ENCODE results near the gene CYTH2. TPM values are rescaled to one million over a fixed set of nuclear protein-coding genes. Genes with fewer than 3 reads are reported as not detected.

The CYTH2 gene, protein sequence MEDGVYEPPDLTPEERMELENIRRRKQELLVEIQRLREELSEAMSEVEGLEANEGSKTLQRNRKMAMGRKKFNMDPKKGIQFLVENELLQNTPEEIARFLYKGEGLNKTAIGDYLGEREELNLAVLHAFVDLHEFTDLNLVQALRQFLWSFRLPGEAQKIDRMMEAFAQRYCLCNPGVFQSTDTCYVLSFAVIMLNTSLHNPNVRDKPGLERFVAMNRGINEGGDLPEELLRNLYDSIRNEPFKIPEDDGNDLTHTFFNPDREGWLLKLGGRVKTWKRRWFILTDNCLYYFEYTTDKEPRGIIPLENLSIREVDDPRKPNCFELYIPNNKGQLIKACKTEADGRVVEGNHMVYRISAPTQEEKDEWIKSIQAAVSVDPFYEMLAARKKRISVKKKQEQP
- total RNA-seq = 40.1 and 43.1 TPM in 2 replicates

DNA sequence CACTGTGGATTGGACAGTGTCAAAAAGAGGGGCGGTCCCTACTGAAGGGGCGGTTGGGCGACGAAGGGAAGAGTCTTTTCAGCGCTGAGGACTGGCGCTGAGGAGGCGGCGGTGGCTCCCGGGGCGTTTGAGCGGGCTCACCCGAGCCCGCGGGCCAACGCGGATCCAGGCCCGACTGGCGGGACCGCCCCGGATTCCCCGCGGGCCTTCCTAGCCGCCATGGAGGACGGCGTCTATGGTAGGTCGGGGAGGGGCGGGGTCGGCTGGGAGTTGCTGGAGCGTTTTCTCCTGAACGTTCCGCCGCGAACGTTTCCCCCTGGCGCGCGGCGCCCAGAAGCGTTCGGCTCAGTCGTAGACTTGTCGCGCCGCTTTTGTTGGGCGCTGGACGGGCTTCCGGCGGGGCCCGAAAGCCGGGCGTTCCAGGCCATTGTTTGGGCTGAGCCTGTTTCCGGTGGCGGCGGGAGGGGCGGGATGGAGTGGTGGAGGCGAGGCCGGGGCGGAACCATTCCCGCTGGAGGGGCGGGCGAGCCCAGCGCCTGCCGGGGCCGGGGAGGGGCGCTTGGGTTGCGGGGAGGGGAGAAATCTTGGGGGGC, at the start of gene CYTH2:
TSS of gene CYTH2 (plus strand) at position 81 of the 593 bp plus-strand sequence. CDS start at position 220, 139 bp downstream.
- DNase-seq (ENCODE audit: low read depth in 2 of 2) = peak; percentile 87 to 91

DNA sequence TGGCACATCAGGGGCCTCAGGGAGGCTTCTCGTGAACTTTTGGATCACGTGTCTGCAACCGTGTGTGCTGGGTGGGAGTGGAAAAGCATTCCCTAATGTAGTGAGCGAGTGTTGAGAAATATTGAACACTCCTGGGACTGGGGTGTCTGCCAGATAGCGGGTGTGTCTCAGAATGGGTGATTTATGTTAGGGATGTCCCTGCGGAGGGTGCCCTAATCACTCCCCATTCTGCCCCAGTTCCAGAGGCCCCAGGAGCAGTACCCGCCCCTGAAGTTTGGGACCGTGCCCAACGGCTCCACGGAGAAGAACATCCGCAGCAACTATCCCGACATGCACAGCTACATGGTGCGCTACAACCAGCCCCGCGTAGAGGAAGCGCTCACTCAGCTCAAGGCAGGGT, 47.6 kb upstream of the CYTH2 start:
- DNase-seq (ENCODE audit: low read depth in 2 of 2) = no peak

DNA sequence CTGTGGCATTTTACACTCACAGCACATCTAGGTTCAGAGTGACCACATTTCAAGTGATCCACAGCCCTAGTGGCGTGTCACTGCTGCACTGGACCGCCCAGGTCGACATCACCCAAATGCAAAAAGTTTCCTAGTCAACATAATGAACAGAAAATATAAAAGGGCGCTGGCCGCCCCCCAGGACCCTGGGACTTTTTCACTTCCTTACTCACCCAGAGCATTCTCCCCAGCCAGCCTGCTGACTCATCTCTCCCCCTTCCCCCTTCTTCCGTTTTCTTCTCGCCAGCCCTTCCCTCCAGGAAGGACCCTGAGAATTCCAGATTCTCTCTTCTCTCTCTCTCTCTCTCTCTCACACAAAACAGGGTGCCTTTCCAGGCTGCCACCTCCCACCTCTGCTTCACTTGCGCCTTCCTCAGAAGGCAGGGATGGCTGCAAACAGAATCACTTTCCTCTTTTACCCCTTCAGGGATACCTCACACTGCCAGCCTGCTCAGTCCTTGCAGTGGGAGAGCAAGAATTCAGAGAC, 44.4 kb upstream of the CYTH2 start:
- DNase-seq (ENCODE audit: low read depth in 2 of 2) = peak; percentile 47 to 80

DNA sequence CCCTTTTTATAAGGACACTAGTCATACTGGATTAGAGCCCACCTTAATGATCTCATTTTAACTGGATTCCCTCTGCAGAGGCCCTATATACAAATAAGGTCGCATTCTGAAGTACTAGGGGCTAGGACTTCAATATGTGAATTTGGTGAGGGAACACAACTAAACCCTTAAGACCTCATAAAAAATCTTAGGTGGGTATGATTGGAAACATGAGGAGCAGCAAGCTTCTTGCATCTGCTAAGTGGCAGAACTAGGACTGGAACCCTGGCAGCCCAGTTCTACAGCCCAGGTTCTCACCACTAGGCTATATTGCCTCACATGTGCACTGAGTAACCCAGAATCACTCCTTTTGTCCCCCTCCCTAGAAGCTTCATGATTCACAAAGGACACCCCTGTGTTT, 40.5 kb upstream of the CYTH2 start:
- DNase-seq (ENCODE audit: low read depth in 2 of 2) = no peak

DNA sequence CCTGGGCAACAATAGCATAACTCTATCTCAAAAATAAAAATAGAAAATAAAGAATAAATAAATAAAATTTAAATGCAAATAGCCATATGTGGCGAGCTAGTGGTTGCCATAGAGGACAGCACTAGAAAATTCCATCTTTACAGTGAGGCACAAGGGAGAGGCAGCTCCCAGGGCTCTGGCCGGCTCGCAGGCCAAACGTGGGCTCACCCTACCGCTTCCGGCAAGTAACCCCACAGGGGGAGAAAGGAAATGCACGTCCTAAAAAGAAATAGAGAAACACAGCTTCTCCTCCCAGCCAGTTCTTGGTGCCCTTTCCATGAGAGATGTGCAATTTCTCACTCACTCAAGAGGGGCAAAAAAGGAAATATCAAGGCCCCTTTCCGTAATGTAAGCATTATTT, 35.8 kb upstream of the CYTH2 start:
- no peak for DNase-seq (ENCODE audit: low read depth in 2 of 2)

DNA sequence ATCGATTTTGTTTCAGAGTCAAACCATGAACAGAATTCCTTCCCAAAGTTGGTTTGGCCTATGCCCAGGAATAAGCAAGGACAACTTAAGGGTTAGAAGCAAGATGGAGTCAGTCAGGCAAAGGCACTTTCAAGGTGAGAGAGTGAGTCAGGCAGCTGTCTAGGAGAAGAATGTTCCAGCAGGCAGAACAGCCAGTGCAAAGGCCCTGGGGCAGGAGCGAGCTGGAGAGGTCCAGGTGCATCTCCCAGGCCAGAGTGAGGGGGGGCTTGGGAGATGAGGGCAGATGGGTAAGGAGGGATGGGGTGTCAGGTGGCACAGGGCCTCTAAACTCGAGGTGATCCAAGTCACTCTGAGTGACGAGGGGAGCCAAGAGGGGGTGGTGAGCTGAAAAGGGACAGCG, 32.6 kb upstream of the CYTH2 start:
- DNase-seq (ENCODE audit: low read depth in 2 of 2) = no peak

DNA sequence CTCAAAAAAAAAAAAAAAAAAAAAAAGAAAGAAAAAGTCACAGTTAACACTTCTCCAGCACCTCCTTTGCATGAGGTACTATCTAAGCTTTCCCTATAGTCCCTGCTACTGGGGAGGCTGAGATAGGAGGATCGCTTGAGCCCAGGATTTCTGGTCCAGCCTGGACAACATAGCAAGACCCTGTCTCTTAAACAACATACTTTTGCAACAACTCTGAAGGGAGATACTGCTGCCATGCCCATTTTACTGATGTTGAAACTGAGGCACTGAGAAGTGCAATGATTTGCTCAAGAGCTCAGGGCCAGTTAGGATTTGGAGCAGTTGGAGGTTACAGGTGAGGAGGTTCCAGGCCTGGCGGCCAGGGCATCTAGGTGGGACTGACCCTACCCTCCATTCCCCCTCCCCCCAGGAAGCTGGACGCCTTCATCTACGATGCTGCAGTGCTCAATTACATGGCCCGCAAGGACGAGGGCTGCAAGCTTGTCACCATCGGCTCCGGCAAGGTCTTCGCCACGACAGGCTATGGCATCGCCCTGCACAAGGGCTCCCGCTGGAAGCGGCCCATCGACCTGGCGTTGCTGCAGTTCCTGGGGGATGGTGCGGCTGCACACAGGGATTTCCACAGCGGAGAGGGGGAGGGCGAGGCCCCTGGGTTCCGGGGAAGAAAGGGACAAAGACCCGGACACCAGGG, 27.7 kb upstream of the CYTH2 start:
- DNase-seq (ENCODE audit: low read depth in 2 of 2) = no peak

DNA sequence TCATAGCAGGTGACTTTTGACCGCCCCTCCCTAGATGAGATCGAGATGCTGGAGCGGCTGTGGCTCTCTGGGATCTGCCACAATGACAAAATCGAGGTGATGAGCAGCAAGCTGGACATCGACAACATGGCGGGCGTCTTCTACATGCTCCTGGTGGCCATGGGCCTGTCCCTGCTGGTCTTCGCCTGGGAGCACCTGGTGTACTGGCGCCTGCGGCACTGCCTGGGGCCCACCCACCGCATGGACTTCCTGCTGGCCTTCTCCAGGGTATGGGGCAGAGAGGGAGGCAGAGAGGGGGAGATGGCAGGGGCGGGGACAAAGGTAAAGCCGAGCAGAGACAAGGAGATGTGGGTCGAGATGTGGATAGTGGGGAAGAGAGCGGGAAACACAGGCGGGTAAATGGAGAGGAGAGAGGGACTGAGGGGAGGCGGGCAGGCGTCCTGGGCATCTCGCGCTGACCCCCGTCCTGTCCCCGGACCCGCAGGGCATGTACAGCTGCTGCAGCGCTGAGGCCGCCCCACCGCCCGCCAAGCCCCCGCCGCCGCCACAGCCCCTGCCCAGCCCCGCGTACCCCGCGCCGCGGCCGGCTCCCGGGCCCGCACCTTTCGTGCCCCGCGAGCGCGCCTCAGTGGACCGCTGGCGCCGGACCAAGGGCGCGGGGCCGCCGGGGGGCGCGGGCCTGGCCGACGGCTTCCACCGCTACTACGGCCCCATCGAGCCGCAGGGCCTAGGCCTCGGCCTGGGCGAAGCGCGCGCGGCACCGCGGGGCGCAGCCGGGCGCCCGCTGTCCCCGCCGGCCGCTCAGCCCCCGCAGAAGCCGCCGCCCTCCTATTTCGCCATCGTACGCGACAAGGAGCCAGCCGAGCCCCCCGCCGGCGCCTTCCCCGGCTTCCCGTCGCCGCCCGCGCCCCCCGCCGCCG, 26.8 kb upstream of the CYTH2 start:
- no peak for DNase-seq (ENCODE audit: low read depth in 2 of 2)

DNA sequence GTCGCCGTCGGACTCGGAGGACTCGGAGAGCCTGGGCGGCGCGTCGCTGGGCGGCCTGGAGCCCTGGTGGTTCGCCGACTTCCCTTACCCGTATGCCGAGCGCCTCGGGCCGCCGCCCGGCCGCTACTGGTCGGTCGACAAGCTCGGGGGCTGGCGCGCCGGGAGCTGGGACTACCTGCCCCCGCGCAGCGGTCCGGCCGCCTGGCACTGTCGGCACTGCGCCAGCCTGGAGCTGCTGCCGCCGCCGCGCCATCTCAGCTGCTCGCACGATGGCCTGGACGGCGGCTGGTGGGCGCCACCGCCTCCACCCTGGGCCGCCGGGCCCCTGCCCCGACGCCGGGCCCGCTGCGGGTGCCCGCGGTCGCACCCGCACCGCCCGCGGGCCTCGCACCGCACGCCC, 25.9 kb upstream of the CYTH2 start:
- DNase-seq (ENCODE audit: low read depth in 2 of 2) = peak; percentile 29 to 42

DNA sequence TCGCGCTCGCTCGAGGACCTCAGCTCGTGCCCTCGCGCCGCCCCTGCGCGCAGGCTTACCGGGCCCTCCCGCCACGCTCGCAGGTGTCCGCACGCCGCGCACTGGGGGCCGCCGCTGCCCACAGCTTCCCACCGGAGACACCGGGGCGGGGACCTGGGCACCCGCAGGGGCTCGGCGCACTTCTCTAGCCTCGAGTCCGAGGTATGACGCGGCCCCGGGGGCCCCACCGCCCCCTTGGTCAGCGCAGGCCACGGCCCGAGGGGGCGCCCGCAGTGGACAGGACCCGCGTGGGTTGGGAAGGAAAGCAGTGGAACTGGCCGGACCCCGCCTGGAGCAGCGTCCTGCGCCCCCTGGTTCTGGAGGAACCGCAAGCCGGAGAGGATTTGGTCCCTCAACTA, 25.4 kb upstream of the CYTH2 start:
- DNase-seq (ENCODE audit: low read depth in 2 of 2) = no peak

DNA sequence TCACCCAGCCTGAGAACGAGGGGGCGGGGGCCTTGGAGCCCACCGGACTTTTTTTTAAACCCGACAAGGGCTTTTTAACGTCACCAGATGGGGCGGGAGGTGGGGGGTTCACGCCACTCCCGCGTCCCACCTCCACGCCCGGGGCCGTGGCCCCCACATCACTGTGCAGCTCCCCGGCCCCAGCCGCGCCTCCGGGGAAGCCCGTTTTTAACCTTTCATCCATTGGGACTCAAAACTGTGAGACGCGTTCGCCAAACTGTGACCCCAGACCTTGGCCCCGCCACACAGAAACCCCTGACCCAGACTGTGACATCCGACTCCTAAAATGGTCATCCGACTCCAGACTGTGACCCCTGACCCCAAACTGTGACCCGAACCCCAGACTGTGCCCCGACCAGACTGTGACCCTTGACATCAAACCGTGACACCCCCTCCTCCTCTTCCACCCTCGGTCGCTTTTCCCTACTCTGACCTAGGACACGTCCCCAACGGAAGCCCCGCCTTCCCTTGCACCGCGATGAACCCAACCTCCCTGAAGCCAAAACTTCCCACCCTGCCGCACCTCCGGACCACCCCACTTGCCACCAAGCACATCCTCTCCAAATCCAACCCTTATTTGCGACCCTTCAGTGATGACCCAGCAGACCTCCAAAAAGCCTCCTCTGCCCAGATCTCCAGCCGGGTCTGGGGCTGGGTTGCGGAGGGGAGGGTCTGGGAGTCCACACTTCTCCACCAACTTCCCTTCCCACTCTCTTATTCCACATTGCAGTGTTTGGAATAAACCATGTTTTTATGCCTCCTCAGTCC, 24.8 kb upstream of the CYTH2 start:
- DNase-seq (ENCODE audit: low read depth in 2 of 2) = no peak

DNA sequence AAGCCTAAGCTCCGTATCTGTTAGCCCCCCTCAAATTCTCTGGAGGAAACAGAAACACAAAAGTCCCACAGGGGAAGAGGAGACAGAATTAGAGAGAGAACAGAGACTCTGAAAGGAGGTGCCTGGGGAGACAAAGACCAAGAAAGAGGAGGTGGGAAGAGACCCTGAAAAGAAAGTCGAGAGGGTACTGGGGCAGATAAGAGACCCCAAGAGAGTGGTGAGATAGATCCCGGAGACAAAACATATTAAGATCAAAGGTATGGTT, 24.3 kb upstream of the CYTH2 start:
- no peak for DNase-seq (ENCODE audit: low read depth in 2 of 2)

DNA sequence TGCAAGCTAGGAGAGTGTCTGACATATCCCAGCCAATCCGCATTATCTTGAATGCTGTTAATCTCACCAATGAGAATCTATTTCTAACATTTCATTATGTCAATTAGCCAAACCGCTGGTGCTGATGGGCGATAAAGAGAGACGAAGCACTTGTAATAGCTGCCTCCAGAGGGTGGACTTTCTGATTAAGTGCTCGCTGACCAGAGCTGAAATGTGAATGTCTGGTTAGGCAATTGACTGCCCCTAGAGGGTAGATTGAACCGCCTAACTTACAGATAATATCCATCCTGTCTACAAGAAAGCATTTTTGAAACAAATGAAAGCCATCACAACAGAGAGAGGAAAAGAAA, 23.9 kb upstream of the CYTH2 start:
- peak; percentile 92 to 96 for DNase-seq (ENCODE audit: low read depth in 2 of 2)

DNA sequence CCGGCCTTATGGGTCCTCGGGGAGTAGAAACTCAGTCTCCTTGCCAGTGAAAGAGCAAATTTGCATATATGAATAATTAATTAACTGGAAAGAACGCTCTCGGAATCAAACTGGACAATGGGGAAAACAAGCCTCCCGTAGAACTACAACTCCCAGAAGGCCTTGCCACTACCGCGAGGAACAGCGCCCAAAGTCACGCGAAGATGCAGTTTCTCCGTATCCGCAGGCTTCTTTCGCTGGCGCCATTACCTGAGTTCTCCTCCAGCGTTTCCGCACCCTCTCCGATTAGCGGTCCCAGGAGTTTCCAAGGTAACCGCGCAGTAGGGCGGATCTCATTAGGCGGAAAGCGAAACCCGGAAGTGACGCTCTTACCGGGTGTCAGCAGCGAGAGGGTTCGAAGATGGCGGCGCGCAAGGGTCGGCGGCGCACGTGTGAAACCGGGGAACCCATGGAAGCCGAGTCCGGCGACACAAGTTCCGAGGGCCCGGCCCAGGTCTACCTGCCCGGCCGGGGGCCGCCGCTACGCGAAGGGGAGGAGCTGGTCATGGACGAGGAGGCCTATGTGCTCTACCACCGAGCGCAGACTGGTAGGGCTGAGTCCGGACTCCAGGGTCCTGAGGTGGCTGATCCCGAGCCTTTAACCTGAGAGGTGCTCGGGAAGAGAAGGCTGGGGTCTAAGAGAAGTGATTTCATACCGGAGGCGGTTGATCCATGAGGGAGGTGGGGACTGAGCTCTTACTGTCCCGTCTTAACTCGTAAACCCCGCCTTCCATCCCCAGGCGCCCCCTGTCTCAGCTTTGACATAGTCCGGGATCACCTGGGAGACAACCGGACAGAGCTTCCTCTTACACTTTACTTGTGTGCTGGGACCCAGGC, 23.3 kb upstream of the CYTH2 start, which contains the start of gene GRWD1:
TSS of gene GRWD1 (plus strand) at position 378 of the 876 bp plus-strand sequence. CDS start at position 401, 23 bp downstream.
- peak; percentile 97 to 98 for DNase-seq (ENCODE audit: low read depth in 2 of 2)

DNA sequence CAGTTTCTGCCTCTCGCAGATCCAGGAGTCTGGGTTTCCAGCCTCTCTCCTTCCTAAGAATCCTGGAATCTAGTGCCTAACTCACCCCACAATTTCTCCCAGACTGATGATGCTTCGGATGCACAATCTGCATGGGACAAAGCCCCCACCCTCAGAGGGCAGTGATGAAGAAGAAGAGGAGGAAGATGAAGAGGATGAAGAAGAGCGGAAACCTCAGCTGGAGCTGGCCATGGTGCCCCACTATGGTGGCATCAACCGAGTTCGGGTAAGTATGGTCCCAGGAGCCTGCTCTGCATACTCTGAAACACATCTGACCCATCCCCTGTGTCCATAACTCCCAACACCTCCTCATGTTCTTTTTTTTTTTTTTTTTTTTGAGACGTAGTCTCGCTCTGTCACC, 22.6 kb upstream of the CYTH2 start:
- no peak for DNase-seq (ENCODE audit: low read depth in 2 of 2)

DNA sequence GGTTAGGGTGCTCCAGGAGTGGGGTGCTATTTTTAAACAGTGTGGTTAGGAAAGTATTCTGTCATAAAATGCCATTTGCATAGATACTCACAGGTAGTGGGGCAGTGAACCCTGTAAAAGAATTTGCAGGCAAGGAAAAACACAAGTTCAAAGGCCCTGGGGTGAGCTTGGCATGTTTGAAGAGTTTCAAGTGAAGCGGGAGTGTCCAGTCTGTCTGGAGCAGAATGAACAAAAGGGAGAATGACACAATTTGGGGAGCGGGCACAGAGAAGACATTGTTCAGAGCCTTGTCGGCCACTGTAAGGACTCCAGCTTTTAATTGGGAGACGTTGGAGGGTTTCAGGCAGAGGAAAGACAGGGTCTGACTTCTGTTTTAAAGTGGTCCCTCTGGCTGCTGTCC, 20.6 kb upstream of the CYTH2 start:
- no peak for DNase-seq (ENCODE audit: low read depth in 2 of 2)

DNA sequence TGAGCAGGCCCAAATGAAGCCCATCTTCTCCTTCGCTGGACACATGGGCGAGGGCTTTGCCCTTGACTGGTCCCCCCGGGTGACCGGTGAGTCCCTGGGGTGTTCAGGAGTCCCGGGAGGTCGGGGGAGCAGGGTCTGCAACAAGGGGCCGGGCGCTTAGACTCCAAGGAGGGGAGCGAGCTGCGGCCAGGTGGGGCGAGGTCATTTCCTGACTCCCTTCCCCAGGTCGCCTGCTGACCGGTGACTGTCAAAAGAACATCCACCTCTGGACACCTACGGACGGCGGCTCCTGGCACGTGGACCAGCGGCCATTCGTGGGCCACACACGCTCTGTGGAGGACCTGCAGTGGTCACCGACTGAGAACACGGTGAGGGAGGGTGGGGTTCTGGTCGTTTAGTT, 18.7 kb upstream of the CYTH2 start:
- DNase-seq (ENCODE audit: low read depth in 2 of 2) = no peak

DNA sequence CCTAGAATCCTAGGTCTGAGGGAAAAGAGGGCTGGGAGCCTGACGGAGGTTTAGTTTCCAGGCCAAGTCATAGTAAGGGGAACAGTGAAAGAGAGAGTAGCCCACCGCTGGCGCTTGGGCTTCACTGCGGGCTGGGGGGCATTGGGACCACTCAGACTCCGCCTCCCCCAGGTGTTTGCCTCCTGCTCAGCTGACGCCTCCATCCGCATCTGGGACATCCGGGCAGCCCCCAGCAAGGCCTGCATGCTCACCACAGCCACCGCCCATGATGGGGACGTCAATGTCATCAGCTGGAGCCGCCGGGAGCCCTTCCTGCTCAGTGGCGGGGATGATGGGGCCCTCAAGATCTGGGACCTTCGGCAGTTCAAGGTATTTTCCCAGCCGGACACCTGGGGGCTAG, 18.3 kb upstream of the CYTH2 start:
- DNase-seq (ENCODE audit: low read depth in 2 of 2) = no peak

DNA sequence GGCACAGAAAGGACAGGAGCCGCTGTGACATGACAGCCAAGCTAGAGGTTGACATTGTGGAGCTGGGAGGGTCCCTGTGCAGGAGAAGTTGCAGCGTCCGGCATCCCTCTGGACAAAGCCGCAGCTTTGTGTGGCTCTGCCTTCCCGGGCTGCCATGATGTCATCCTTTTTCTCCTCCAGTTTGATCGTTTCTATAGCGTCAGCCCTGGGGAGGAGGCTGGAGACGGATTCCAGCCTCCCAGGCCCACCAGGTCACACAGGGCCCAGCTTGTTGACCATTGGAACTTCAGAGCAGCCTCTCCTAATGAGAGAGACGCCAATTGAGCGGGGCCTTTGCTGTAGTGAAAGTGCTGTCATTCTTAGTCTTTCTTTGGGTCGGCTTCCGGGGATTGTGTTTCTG, 17.5 kb upstream of the CYTH2 start:
- no peak for DNase-seq (ENCODE audit: low read depth in 2 of 2)
